Posterior vena cava (tissue), 2 donors: ENCODE data around the gene GCNT2. TPM values are rescaled to one million over a fixed set of nuclear protein-coding genes. Genes with fewer than 3 reads are reported as not detected.

ENCODE experiments used
- DNase-seq: peaks from one replicate; pipeline ENCODE4 v3.0.0-alpha.2; 2020; ENCODE audit warnings: low spot score
- intact Hi-C, 2 donors: fragments of 100-400 bp; cut with DNase I; formaldehyde crosslinking; loops; one replicate each; pipeline versions ENCODE4 v1.14.1 to v1.14.2; 2022 to 2023
- total RNA-seq, 2 donors: library from RNA; stranded (reverse); fragmentation: NEBNext Ultra II Directional; extraction: Animal tissue kit (Norgen Biotek cat#: 25700); gene quantifications; one replicate each; pipeline ENCODE4 v1.2.1, GENCODE V29; 2021
- donor health status: DM: yes; HTN: yes; CAD: no.
- donor health status: DM: yes; HTN: yes; CAD: no.

Gene GCNT2
- total RNA-seq, 2 donors from 2014 or later: 1.9 to 2.6 TPM

DNA sequence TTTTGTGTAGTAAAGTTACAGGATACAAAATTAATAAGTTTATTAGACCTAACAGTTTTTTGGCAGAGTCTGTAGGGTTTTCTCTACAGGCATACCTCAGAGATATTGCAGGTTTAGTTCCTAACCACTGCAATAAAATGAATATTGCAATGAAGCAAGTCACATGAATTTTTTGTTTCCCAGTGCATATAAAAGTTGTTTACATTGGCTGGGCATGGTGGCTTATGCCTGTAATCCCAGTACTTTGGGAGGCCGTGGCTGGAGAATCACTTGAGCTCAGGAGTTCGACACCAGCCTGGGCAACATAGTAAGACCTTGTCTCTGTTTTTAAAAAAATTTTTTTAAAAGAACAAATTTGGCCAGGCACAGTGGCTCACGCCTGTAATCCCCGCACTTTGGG, 157.3 kb downstream of the GCNT2 start:
- DNase-seq: no peak
- intact Hi-C loops: no loop called here

Other genes starting within 250 kb of the GCNT2 start
- under 1 TPM in 1 of 2 donors, not detected in 1; 0.52 TPM for gene TFAP2A, start 106.3 kb upstream of the GCNT2 start, total RNA-seq
- not detected for gene C6orf52, start 173.3 kb downstream of the GCNT2 start, total RNA-seq
- 10 to 100 TPM; 12.4 to 14.9 TPM for gene PAK1IP1, start 173.6 kb downstream of the GCNT2 start, total RNA-seq
- 100 to 1,000 TPM in 1 of 2 donors, 10 to 100 TPM in 1; 92.0 to 105 TPM for gene TMEM14C, start 201.7 kb downstream of the GCNT2 start, total RNA-seq
- 10 to 100 TPM; 53.7 to 60.2 TPM for gene TMEM14B, start 226.5 kb downstream of the GCNT2 start, total RNA-seq